Skin of body (tissue), 2 donors: ENCODE data around the gene NOTUM. TPM values are rescaled to one million over a fixed set of nuclear protein-coding genes. Genes with fewer than 3 reads are reported as not detected.

Experiments used
- DNase-seq: peaks from one replicate; lab custom pipeline; 2025; lab: John Stamatoyannopoulos, UW
- total RNA-seq: library from RNA; depleted of rRNA; stranded (reverse); fragments of >200 nt; gene quantifications from one replicate; pipeline ENCODE4 v1.2.3, GENCODE V29; 2014

NOTUM gene
- 1.7 TPM for total RNA-seq

- no peak for DNase-seq
These were observed at the start of gene NOTUM for GRCh38 chr17:81961087-81961511. TSS of gene NOTUM (minus strand) at chr17:81961187. CDS start at chr17:81960909, 278 bp downstream.

- no peak for DNase-seq
These were observed 48.4 kb upstream of the NOTUM start for GRCh38 chr17:82009413-82009812.

GRCh38 chr17:82008941-82009405 is 48.0 kb upstream of the NOTUM start:
- no peak for DNase-seq

- DNase-seq = no peak
These were observed 47.4 kb upstream of the NOTUM start for GRCh38 chr17:82008258-82008940.

GRCh38 chr17:82007495-82008257 is 46.7 kb upstream of the NOTUM start:
- DNase-seq = no peak

- no peak for DNase-seq
These were observed 46.2 kb upstream of the NOTUM start for GRCh38 chr17:82007228-82007494.

GRCh38 chr17:82006468-82007227 is 45.7 kb upstream of the NOTUM start:
- DNase-seq = no peak

GRCh38 chr17:82005701-82006348 is 44.8 kb upstream of the NOTUM start:
- DNase-seq = no peak

- no peak for DNase-seq
These were observed 43.8 kb upstream of the NOTUM start for GRCh38 chr17:82004517-82005455.

GRCh38 chr17:82003411-82004381 is 42.7 kb upstream of the NOTUM start:
- no peak for DNase-seq

- DNase-seq = no peak
These were observed 40.6 kb upstream of the NOTUM start for GRCh38 chr17:82001571-82002056.

GRCh38 chr17:82000803-82001570 is 40.0 kb upstream of the NOTUM start:
- DNase-seq = no peak

GRCh38 chr17:81999976-82000802 is 39.2 kb upstream of the NOTUM start:
- no peak for DNase-seq

- no peak for DNase-seq
These were observed 38.6 kb upstream of the NOTUM start for GRCh38 chr17:81999587-81999975.

- no peak for DNase-seq
These were observed 37.9 kb upstream of the NOTUM start for GRCh38 chr17:81998691-81999438.

GRCh38 chr17:81998212-81998611 is 37.2 kb upstream of the NOTUM start:
- DNase-seq = no peak
